M059J (cell line): Measurements from ENCODE around the gene MBP. TPM values are rescaled to one million over a fixed set of nuclear protein-coding genes. Genes with fewer than 3 reads are reported as not detected.
"Not testable (repeated sequence)": the region's sequence is repeated elsewhere in the genome, so short reads cannot be mapped to it uniquely, and the experiment has no call there.

Experiments used
- DNase-seq: peaks from one replicate; pipeline ENCODE4 v3.0.0-alpha.2; 2012; ENCODE audit warnings: low read depth
- total RNA-seq: library from RNA; depleted of rRNA; stranded (reverse); fragments of >200 nt; shearing (Covaris generic); gene quantifications from 2 replicates; pipeline ENCODE4 v1.2.3, GENCODE V29; 2014

The MBP gene
- total RNA-seq, 1 experiment from 2014 or later: 9.9 TPM

DNA sequence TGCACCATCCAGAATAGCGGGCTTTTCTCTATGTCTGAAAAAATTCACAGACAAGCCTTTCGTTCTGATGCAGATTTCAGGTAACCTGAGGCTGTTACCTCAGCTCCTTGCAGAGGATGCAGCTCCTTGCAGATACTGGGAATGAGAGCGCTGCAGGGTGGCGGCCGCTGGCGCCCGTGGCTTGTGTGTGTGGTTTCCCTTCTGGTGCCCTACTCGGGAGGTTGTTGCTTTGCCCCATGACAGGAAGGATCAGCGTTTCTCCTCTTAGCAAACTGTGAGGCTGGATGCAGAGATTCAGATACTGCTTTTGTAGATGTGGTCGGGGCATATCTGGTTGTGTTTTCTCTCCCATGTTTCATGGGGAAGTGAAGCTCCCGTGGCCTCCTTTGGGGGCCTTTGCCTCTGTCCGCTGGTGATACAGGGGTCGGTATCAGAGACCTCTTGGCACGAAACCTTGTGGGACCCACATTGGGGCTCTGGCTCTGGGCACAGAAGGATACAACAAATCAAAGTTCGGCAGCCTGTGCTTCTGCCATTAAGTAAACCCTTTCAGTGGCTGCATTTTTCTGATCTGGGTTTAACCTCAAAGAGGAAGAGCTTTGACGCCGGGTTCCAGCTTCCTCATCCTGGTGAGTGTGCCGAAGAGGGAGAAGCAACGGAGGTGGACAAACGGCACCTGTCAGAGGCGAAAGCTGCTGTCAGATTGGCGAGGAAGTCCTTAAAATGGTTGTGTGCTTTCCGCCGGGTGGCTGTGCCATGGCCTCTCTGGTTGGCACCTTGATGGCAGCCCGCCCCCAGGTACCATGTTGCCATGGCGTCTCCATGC is 127.8 kb downstream of the MBP start:
- no peak for DNase-seq

DNA sequence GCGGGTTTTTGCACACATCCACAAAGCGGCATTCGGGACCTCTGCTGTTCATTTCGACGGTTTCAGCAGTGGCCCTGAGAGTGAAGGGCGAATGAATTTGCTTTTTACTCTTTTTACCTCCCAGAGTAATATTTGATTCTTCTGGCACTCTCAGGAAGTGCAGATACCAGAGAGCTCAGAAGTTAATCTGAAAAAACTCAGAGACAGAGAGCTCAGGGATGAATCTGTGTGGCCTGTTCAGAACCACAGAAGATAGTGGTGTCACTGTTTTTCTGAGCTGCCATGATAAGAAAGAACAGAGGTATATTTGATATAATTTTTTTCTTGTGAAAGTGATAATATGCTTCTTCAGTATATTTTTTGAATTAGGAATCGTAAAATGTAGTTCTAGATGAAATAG is 129.3 kb downstream of the MBP start:
- DNase-seq: no peak

DNA sequence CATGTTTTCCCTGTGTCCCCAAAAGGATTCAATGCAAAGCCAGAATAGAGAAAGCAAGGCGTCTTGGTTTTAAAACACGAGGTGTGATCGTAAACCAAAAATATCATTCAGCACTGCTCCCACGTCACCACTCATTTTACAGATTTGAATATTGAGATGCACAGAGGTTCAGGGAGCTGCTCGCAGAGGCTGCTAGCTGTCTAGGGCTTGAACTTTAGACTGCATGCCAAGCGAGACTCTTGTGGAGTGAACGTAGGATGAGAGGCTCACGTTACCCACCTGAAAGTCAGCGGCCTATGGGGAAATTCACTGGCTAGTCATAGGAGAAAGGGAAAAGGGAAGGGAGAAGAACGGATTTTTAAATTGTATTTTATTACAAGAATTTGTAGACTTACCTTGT is 130.1 kb downstream of the MBP start:
- DNase-seq: no peak

DNA sequence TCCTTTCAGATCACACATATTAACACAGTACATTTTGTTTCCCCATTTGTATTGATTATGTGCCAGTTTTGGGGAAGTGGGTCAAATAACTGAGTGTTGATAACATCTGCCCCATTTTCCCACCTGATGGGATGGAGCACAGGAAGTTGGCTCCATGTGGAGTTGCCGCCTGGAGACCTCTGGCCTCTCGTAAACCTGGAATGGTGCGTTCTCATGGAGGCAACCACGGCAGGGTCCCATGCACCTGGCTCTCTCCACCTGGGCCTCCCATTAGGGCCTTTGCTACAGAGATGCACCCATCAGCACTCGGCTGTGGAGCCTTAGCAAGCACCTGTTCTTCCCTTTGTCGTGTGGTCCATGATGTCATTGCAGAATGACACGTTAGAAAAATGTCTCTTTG is 130.6 kb downstream of the MBP start:
- DNase-seq: no peak

DNA sequence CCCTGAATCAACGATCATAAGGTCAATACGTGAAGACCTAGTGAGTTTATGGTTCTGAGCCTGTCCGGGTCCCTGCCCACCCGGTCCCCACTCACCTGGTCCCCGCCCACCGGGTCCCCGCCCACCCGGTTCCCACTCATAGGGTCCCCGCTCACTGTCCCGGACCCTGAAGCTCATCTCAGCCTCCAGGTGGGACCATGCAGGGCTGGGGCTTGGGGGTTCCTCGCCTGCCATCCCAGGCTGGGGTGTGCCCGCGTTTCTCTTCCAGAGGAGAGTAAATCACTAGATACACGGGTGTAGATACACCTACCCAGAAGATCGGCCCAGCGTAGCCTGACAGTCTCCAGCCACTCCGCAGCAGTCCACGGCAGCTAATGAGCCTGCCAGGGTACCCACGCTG is 131.5 kb downstream of the MBP start:
- DNase-seq: no peak

DNA sequence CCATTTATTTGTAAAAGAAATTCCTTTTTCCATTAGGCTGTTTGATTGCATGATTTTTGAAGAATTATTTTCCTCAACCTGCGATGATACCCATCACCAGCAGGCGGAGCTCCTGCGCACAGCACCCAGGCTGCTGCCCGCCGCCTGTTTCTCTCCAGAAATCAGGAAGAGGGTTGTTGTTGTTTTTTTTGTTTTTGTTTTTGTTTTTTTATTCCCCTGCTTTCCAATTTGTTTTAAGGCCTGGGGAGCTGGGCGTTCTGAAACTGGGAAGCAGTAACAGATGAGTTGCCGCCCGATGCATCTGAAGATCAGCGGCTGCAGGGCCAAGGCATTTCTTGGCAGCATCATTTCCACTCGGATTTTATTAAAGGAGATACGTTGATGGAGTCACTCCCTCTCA is 132.1 kb downstream of the MBP start:
- peak; percentile 34 for DNase-seq

DNA sequence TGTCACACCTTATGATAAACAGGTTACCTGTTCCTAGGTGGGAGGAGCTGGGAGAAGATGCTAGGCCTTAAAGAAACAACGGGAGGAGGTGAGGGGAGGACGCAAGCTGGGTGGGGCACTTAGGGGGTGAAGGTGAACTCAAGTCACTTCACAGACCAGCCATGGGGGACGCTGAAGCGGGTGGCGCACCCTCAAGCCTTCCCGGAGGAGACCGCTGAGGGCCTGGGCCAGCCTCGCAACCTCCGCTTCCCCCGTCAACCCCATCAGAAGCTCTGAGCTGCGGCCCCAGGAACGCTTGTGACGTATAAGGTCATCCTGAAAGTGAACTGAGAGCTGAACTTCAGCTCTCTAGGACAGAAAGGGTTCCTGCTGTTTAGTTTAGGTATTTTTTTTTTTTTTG is 133.5 kb downstream of the MBP start:
- no peak for DNase-seq

DNA sequence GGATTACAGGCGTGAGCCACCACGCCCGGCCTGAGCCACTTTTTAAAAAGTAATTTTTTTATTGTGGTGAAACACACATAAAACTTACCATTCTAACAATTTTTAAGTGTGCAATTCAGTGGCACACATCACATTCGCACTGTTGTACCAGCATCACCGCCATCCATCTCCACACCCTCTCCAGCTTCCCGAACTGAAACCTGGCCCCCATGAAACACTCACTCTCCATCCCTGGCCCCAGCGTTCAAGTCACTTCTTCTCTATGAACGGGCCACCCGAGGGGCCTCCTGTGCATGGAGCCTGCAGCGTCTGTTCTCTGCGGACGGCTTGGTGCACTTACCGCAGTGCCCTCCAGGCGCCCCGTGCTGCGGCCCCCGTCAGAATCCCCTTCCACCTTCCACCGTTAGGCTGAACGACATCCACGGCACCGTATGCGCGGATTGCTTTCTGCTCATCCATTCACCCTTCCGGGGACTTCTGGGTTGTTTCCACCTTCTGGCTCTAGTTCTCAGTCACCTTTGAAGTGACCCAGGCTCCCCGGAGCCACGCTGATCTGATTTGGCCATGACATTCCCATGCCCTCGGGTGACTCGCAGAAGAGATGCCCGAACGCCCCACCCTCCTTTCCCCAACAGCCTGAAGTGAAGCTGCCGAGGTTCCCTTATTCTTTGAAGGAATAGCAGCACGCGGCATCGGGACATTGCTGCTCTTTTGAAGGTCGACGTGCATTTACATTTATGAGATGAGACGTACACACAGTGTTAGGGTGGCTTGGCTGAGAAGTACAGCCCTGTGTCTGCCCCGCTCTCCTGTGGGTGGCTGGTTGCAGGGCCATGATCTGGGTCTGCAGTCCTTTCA is 134.4 kb downstream of the MBP start:
- DNase-seq: no peak

DNA sequence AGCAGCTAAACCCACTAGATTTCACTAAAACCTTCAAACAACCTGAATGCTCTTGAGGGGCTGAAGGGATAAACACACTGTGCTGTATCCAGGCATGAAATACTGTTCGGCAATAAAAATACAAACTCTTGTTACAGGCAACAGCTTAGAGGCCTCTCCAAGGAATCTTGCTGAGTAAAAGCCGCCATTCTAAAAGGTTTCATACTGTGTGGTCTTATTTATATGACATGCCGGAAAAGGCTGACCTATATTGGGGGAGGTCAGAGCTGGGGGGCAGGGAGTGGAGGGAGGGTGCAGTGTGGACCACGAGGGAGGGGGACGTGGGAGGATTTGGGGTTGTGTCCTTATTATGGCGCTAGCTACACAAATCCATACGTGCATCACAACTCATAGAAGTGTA is 136.2 kb downstream of the MBP start:
- no peak for DNase-seq

DNA sequence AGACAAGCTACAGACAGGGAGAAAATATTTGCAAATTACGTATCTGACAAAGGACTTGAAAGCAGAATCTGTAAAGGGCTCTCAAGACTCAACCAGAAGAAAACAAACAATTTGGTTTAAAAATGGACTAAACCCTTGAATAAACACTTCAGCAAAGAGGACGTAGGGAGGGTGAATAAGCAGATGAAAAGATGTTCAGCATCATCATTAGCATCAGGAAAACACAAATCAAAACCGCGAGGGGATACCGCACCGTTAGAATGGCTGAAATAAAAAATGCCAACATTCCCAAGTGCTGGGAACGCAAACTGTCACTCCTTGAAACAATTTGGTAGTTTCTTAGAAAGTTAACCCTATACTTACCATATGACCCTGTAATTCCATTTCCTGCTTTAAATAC is 136.7 kb downstream of the MBP start:
- no peak for DNase-seq

DNA sequence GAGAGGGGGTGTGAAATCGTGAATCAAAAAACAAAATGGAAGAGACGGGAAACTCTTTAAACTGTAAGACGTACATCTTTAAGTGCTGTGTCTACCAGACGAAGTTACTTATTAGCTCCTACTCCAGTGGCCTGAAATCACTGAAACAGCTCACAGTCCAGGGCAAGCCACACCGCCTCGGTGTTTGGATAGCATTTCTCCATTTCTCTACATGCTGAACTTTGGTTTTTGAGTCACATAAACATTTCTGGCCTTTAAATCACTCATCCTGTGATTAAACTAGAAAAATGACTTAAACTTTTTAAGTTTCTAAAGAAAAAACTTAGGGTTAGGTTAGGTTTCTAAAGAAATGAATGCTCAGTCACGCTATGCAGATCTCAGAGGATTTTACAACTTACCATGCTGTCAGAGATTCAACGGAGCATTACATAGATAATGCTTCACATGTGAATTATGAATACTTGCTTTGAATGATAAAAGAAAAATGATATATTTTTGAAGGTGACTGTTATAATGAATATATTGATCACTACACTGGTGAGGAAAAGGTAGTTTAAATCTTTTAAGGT is 138.4 kb downstream of the MBP start:
- no peak for DNase-seq

DNA sequence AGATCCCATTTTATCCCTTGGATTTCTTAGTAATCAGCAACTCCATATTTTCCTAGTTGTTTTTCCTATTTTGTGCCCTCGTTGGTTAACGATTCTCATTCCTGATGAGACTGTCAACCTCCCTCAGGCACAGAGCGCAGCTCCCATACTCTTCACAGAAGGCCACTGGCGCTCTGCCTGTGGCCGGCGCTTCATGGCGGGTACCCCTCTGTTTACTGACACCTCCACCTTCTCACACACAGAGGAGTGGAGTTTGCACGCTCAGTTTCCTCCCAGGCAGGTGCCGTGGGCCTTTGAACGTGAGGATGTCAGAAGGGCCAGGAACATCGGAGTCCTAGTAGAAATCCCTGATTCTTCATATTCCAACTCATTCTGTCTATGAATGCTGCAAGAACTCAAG is 139.0 kb downstream of the MBP start:
- no peak for DNase-seq

DNA sequence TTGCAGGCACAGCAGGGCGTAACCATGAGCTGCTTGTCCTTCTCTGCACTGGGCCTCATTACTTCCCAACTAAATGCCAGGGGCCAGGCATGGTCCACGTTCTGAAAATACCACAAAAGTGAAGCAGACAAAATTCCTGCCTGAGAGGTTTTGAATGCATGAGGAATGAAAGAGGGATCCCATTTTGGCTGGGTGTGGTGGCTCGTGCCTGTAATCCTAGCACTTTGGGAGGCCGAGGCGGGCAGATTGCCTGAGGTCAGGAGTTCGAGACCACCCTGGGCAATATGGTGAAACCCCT is 139.5 kb downstream of the MBP start:
- DNase-seq: no peak

DNA sequence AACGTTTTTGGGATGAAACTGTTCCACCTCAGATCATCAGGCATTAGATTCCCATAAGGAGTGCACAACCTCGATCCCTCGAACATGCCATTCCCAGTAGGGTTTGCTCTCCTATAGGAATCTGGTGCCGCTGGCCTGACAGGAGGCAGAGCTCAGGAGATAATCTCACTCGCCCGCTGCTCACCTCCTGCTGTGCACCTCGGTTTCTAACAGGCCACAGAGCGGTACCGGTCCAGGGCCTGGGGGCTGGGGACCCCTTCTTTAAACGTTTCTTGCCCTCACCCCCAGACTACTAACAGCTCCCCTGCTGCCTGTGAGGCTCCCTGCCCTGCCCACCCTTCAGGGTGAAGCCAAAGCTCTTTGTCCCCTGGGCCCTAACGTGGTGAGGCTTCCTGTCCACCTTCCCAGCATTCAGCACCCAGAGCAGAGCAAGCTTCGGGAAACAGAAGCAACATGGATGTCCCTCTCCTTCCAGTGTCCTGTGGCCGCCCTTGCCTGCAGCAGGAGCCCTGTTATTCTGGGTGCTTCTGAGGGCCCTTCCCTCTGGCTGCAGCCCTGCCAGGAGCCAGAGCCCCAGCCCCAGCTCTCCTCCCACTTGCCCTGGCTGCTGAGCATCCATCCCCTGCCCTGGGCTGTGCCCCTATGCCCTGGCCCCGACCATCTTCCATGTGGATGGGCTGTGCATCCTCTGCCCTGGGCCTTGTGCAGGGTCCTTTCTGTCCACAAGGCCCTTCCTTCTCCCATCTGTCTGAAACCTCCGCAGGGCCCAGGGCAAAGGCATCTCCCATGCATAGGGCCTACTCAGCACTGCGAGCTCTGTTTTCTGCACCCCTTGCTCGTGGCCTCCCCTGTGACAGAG is 140.1 kb downstream of the MBP start:
- no peak for DNase-seq

DNA sequence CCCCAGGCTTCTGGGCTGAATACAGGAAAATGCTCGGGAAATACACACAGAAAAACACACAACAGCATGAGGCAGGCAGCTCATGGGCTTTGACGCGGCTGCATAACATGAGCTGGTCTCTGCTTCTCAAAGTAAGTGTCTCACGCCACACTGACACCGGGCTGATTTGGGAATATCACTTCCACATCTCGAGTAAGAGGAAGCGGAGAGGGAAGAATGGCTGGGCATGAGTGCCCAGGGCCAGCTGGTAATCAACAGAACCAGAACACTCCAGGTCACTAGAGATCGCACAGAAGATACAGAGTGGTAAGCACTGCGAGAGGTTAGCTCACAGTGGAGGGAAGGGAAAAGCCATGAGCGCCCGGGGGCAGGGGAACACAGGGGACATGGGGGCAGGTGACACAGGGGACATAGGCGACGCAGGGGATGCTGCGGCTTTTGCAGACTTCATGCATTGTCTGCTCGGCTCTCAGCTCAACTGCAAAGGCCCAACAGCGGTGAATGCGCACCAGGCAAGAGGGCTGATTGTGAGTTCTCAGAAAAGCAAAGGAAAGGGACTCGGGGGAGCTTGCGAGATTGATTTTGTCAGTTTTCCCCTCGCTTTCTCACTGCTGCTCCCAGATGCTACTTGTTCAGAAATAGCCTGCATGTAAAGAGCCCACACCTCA is 141.4 kb downstream of the MBP start:
- DNase-seq: no peak

DNA sequence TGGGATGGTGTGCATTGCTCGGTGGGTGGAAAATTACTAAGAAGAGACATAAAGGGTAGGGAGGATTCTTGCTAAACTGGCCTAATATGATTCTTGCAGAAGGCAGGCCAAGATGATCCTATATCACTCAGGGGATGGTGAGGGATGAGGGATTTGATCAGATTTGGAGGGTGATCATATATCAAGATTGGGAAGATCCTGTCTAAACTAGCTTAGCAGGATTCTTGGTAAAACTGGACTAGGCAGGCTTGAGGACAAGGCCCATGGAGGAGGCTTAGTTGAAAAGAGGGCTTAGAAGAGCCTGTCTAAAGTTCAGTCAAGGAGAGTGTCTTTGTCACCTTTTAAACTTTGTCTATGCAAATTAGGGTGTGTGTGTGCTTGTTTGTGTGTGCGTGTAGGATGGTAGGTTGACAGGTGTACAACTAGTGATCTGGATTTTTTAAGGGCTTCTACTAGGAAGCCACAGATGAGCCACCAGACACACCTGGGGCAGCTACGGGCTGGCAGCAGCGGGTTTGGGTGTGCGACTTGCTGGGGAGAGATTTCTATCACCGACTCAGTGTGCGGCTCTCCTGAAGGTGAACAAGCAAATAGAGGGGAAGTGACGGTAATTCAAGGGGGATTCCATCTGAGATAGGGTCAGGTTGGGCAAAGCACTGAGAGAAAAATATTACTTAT is 142.1 kb downstream of the MBP start:
- not testable (repeated sequence) for DNase-seq

DNA sequence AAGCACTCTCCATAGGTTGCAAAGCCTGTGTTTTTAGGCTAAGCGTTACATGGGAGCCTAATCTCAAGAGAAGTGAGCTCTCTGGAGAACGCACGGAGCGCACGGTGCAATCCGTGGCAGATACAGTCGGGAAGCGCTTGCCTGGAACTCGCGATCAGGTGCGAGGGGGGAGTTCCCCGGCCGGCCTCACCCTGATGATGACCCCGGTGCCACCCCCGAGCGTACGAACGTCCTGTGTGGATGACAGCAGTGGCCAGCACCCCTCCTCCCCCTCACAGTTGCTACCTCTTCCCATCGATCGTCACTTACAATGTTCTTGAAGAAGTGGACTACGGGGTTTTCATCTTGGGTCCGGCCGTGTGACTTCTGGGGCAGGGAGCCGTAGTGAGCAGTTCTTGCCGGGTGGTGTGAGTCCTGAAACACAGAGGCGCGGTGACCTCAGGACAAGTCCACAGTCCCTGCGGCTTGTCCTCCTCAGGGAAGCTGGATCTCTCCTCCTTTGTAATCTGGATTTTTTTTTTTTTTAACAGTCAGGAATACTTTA is 142.9 kb downstream of the MBP start:
- DNase-seq: no peak

DNA sequence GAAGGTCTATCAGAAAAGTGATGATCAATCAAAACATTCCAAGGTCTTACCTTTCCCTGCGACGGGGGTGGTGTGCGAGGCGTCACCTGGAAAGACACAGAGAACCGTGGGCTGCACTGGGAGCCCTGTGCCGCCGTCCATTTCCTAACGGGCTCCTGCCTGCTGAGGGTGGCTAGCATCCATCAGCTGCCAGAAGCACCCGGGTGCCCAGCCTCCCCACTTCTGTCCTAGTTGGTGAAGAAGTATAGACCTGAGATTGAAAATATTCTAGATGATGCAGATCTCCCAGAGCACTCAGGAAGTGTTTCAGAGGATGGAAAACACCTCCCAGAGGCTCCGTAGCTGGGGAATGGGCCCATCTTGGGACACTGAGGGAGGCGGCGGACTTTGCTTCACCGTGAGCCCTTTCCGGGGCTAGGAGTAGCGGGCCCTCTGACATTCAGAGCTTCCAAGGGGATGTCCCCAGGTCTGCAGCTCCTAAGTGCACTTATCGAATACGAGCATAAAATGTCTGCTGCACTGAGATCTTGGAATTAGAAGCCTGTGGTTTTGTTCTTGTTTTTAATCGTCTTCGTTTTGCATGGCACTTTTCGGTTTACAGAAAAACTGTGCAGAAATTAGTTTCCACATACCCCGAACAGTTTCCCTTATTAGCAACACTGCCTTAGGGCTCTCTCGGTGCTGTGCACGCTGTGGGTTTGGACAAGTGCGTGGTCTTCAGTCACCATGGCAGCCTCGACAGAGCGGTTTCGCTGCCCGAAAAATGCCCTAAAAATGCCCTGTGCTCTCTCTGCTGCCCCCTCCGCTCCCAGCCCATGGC is 143.5 kb downstream of the MBP start:
- no peak for DNase-seq

DNA sequence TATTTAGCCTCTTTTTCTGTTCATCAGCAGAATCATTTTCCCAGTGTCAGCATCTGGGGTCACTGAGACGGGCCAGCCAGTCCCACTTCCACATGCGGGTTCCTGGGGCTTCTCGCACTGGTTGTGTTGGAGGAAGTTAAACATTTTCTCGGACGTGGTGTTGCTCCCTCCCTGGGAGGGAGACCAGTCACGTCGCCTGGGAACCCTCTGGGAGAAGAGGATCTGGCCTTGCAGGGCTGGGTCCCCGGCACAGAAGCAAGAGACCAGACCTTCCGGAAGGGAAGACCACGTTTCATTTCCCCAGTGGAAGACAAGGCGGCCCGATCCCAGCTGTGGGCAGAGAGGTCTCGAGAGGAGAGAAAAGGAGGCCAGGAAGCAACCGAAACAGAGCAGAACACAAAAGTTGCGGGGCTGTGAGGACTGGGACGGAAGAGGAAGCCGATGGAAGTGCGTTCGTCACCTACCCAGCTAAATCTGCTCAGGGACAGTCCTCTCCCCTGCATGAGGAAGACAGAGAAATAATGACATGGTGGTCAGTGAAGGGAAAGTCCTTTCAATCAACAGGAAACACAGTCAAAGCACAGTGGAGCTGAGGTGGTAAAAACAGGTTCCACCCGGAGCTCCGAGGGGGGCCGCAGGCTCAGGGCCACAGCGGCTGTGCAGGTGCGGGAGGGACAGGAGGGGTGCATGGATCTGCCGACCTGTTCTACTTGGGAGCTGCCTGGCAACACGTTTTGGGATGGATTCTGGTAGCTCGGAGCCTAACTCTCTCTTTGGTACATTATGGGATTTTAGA is 144.4 kb downstream of the MBP start:
- no peak for DNase-seq
